HG03460 (cell line): ENCODE data around the gene GPR119.
"Not testable (repeated sequence)": the region's sequence is repeated elsewhere in the genome, so short reads cannot be mapped to it uniquely, and the experiment has no call there.

Source experiments
- ATAC-seq: cut with Tn5 transposase; IDR thresholded peaks from one replicate; pipeline ENCODE4 v1.9.1; 2021; ENCODE audit not compliant: unreplicated experiment

The GPR119 gene

DNA sequence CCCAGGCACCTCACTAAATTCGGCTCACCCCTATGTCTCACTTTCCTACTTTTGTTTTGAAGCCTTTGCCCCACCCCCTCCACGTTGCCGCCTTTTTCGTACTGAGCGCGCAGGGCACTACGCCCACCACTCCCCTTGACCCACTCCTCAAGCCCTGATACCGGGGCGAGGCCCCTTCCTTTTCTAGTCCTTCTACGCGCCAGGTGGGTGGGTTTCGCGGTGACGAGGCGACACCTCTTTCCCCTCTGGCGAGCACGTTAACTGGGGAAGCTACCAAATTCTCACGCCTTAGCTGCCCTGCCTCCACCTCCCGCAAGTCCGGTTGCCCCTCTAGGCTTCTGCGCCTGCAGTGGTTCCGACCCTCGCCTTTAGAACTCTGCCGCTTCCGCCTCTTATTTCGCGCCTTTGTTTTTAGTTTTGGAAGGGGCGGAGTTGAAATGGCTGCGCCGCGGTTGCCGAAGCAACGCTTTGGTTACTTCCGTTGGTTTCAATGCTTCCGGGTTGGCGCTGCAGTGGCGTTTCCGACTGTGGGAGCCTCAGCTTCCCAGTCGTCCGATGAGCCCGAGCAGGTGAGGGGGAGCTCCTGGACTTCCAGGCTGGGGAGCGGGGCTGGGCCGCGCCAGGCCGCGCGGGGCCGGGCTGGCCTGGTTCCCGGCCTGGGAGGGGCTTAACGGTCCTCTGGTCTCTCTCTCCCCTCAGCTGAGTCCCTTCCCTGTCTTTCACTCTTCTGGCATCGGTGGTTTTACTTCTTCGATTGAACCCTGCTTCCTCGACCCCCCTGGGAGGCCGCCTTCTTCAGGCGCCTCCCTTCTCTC, 45.9 kb downstream of the GPR119 start, which contains the start of gene SLC25A14:
Gene SLC25A14, plus strand, starts transcription at position 512 of the 815 bp plus-strand sequence. CDS start 360 bp downstream, outside the sequence.
- ATAC-seq, result peak; percentile 98

DNA sequence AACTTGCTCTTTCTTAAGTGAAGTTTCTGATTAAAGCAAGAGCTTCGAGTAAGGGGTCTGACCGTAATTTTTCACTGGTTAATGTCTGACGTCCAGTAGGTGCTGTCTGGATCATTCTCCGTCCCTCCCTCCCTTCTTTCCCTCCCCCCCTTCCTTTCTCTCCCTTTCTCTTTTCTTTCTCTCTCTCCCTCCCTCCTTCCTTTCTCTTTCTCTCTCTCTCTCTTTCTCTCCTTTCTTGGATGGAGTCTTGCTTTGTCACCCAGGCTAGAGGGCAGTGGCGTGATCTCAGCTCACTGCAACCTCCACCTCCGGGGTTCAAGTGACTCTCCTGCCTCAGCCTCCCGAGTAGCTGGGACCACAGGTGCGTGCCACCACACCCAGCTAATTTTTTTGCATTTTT, 46.6 kb downstream of the GPR119 start:
- not testable (repeated sequence) for ATAC-seq

DNA sequence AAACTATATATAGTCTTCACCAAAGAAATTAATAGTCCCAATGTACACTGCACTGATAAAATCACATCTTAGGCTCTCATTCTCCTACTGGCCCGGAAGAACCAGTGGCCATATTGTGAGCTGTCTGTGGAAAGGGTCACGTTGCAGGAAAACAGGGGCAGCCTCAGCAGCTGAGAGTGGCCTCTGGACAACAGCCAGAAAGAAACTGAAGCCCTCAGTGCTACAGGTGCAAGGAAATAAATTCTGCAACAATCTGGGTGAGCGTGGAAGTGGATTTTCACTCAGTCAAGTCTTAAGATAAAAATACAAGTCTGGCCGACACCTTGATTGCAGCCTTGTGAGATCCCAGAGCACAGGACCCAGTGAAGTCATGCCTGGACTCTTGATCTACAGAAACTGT, 48.9 kb downstream of the GPR119 start:
- no peak for ATAC-seq
